NCI-H2227 (cell line): ENCODE data around the gene AGK.

ENCODE experiments used
- DNase-seq: peaks from one replicate; lab custom pipeline; 2025; ENCODE audit not compliant: unreplicated experiment; lab: John Stamatoyannopoulos, UW

AGK gene, protein sequence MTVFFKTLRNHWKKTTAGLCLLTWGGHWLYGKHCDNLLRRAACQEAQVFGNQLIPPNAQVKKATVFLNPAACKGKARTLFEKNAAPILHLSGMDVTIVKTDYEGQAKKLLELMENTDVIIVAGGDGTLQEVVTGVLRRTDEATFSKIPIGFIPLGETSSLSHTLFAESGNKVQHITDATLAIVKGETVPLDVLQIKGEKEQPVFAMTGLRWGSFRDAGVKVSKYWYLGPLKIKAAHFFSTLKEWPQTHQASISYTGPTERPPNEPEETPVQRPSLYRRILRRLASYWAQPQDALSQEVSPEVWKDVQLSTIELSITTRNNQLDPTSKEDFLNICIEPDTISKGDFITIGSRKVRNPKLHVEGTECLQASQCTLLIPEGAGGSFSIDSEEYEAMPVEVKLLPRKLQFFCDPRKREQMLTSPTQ

DNA sequence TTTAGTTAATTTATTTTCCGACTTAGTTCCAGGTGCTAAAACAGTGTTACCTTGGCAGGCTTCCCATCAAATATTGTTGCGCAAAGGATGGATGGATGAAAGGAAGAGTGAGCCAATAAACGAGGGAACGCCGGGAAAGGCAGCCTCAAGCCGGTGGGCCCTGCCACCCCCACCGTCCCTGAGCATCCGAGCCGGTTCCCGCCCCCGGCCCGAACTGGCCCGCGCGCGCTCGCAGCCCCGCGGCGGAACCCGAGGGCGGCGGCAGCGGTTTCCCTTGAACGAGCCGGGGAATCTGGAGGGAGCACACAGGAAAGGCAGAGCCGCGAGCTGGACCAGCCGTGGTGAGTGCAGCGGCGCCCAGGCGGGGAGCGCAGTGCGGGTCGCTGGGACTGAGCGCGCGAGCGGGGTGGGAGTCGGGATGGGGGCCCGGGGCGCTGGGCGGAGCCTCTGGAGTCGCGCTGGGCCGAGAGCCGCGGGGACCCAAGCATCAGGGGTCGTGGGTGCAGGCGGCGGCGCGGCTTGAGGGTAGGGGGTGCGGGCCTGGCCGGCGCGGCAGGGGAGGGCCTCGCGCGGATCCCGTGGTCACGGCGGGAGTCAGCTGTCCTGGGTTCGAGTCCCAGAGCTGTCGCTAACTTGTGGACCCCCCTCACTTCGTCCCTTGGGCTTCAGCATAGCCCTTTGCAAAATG lies at the start of gene AGK:
Gene AGK, plus strand, starts transcription at position 317 of the 688 bp plus-strand sequence. CDS start 4,057 bp downstream, outside the sequence.
- peak; percentile 94 for DNase-seq

DNA sequence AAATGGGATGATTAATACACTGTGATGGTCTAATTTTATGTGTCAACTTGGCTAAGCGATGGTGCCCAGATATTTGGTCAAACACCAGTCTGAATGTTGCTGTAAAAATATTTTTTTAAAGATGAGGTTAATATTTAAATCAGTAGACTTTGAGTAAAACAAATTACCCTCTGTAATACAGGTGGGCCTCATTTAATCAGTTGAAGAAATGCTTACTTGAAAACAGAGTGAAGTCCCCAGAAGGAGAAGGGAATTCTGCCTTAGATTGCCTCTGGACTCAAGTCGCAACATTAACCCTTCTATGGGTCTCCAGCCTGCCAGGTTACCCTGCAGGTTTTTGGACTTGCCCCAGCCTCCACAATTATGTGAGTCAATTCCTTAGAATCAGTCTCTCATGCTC lies 49.8 kb upstream of the AGK start:
- no peak for DNase-seq

DNA sequence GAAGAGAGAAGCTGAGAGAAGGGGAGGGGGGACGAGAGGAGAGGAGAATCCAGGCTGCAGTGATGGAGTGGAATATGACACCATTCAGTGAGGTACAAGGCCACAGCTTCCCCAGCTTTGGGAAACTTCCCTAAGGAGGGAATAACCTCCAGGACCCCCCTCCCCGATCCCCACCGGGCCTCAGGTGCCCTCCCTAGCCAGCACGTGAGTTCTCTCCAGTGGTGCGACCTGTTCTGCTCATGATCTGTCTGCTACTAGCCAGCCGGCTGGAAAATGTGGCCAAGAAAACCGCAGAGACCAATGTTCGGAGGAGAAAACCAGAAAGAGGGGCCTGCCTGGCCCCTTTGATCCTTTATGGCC lies 39.9 kb upstream of the AGK start:
- DNase-seq: no peak

DNA sequence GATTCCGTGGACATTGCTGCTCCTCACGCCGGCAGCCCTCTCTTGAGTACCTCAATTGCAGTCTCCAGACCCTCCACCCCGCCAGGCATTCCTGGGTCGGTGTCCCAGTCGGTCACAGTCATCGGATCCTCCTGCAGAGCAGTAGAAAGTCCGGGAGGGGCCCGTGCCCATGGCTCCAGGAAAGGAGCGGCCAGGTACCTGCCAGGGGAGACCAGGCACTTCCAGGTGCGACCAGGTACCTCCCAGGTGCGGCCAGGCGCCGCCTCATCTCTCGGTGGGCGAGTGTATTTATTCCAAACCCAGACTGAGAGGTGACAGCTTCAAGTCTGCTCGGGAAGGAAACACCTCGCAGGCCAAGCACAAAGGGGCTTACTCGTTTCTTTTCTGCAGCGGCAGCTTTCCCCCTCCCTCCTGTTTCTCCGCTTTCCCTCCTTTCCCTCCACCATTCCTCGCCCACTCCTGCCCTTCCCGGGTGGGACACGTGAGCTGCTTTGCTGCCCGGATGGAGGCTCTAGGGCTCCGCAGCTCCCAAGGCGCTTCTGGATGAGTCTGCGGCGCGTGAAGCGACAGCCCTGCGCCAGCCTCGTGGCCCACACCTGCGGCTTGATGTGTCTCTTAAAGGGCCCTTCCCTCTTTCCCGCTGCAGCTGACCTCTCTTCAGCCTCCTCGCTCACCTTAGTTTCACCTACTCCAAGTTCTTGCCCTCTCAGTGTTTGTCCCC lies 39.4 kb upstream of the AGK start:
- no peak for DNase-seq

DNA sequence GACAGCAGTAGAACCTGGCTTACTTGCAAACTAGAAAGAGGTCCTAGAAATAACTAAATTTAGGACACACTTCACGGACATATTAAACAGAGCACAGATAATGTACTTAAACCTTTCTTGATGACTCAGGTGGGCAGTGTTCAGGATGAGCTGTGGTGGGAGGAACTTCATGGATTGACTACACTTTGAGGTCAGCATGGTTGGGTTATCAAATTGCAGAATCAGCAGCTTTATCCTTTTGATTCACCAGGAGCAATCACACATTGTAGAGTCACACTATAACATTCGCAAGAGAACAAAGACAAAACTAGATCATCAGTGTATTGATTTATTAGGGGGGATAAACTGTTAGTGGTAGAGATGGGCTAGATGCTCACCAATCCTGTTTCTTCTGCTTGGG lies 38.6 kb upstream of the AGK start:
- no peak for DNase-seq

DNA sequence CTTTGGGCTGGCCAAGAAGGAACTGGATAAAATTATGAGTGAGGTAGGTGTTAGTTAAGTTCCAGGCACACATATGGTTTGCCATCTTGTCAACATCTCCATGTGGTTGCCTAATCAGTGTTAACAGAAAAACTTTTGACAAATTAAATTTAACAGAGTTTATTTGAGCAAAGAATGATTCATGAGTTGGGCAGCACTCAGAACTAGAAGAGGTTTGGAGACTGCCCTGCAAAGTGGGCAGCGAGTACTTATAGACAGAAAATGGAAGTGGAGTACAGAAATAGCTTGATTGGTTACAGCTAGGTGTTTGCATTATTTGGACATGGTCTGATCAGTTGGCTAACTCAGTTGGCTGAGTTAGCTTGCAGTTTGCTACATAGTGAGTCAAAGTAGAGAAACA lies 37.5 kb upstream of the AGK start:
- no peak for DNase-seq

DNA sequence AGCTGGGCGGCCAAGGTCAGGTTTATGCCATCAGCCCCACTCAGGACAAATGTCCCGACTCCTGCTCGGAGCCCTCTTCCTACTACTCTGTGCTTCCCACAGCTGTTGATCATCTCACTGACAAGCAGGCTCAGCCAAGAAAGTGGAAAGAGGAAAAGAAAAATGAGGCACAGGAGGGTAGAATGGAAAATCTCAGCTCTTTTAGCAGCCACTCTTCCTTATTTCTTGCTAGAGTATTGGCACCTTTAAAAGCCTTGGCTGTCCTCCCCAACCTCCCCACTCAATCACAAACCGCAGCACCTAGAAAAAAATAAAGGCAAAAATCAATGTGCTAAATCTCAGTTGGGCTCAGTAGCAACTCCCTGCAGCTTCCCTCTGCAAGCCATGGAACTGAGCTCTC lies 35.3 kb upstream of the AGK start:
- DNase-seq: no peak

DNA sequence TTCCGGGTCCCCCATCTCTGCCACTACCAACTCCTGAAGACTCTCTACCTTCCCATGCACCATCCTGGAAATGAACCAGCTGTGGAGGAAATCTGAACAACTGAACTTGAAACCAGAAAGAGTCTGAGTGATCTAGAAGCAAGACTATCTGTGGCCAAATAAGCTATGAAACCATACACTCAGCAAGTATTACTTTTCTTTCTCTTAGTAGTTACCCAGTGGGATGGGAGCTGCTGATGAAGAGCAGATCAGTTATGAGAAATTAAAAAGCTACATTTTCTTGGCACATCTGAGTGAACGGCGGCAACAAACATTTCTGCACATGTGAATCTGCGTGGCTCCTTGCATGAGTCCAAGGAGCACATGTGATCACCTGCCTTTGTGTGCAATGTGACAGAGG lies 31.6 kb upstream of the AGK start:
- DNase-seq: no peak

DNA sequence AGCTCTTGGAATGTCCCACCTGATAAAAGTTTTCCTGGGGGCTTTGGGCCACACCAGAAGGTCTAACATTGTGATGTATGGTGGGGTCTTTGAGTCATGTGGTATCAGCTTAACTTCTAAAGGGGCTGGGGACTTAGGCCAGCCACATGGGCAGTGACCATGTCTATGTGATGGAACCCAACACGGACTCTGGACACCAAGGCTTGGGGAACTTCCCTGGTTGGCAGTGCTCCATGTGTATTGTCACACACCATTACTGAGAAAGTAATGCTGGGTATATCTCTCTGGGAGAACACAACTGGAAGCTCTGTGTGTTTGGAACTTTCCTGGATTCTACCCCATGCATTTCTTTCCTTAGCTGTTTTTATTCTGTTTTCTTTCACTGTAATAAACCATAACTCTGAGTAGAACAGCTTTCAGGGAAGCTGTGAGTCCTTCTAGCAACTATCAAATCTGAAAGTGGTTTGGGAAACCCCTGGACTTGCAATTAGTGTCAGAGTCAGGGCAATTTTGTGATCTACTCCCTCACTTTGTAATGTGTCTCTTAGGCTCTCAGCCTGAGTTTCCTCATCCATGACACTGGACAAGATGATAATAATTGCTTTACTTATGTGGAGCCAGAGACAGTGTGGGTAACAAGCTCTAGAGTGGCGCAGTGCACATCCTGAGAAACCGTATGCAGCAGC lies 28.4 kb upstream of the AGK start:
- no peak for DNase-seq

DNA sequence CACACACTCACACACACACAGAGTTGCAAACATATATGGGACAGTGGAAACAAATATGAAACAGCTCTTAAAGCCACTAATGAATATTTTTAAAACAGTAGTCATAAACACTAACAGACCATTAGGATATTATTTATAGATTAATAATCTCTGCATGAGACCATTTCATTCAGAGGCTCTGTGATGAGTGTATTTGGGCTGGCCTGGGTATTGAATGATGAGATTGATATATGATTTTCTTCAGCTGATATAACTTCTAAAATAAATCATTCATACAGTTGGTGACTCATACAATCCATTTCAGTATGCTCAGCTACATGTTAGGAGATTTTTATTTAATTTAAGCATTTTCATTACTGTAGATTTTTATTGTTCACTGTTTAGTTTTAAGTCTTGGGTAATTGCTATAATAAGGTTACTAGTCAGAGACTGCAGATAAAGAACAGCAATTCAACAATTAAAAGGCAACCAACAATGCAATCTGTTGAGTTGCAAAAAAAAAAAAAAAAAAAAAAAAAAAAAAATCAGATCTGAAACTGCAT lies 25.2 kb upstream of the AGK start:
- no peak for DNase-seq

DNA sequence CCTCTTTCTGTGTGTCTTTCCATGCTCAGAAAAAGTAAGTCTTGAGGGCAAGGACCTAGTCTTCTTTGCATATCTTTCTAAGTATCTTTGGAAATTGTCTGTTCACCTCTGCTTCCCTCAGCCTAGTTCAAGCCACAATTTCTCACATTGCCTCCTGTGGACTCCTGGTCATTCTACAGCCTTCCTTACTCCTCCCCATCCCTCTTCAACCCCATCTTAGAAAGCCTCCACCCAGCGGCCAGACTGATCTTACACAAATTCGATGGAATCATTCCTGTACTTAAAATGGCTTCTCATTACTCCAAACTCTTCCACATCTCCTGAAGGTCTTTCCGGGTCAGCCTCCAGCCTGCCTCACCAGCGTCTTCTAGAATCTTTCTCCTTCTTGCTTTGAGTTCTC lies 24.1 kb upstream of the AGK start:
- DNase-seq: no peak

DNA sequence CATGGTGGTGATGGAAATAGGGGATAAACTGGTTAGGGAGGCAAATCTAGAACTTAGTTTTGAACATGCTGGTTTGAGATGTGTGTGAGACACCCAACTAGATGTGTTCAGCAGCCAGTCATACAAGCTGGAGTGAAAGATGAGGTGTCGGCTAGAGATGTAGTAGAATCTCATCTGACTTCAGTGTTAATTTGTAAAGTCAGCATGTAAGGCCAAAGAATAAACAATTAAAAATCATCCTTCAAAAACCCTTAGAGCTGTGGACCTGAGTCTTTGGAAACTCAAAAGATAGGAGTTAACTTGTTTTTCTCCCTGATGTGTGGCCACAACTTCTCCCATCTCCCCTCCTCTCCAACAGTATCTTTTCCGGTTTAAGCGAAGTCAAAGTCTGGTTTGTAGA lies 22.8 kb upstream of the AGK start:
- DNase-seq: no peak

DNA sequence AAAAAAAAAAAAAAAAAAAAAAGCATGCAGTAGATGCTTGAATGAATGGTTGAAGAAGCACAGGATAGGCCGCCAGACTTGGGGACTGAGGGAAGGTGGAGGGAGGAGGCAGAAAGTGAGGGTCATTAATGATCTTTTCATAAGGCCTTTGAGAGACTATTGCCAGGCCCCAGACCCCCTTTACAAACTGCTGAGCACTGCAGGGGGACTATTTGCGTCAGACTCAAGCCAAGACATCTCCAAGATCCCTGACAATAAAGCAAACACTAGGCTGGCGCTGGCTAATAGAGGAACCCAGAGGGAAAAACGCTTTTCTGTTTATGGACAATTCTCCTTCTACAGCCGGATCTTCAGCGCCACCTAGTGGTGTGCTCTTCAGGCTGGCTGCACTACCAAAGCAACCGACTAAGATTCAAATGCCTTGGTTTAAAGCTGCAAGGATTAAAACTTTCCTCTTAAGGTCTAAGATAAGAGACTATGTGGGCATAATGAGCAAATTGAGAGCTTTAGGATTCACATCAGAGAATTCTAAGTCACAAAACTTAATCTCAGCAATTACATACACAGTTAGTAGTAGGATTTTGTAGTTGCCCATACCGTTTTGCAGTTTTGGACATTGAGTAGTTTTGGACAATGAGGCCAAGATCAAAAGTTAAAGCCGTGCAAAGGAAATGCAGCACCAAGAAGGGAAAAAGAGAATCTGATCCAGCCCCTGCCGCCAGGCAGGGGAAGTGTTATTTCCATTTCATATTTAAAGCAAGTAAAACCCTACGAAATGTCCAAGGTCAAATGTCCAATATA lies 17.9 kb upstream of the AGK start:
- peak; percentile 93 for DNase-seq

DNA sequence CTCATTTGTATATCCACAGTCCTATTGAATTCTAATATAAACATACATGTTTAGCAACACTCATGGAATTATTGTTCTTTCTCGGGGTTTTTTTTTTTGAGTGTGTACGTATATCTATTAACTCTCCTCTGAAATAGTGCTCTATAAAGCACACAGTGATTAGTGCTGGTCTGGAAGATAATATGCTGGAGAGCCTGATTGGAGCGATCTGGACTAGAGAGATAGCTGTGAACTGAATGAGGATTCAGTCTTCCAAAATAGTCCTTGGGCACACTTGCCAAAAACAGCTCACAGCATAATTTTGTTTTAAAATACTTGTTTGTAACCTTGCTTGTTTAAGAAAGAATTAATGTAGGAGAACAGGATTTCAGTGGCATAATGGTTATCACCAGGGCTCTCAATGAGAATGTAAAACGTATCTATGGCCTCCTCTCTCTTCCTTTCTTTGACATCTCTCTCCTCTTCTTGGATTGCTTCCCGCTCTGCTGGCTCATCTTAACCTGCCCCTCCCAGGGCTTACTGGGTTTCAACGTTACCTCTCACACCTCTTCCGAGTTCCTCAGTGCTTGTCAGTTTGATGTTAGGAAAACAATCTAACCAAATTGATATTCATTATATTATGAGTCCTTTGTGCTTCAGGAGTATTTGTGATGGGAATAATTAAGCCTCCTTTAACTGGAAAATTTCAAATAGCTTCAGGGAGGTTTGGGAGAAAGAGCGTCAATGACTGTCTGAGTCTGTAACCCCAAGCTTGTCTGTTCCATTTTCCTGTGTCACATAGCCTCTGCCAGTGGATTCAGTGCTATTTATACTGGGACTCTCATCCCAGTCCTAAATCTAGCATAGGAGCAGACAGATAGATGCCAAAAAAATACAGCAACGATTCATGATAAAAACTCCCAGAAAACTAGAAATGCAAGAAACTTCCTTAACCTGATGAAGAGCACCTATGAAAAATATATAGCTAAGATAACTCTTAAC lies 16.2 kb upstream of the AGK start:
- DNase-seq: no peak

DNA sequence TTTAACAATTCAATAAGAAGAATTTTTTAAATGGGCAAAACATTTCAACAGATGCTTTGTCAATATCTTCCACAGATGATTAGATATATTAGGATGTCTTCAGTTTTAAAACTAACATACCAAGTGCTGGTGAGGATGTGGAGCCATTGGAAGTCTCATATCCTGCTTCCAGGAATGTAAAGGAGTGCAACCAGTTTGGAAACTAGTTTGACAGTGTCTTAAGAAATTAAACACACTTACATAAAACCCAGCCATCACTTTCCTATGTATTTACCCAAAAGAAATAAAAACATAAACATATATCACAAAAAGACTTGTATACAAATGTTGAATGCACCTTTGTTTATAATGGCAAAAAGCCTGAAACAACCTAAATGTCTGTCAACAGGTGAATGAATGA lies 13.3 kb upstream of the AGK start:
- no peak for DNase-seq

DNA sequence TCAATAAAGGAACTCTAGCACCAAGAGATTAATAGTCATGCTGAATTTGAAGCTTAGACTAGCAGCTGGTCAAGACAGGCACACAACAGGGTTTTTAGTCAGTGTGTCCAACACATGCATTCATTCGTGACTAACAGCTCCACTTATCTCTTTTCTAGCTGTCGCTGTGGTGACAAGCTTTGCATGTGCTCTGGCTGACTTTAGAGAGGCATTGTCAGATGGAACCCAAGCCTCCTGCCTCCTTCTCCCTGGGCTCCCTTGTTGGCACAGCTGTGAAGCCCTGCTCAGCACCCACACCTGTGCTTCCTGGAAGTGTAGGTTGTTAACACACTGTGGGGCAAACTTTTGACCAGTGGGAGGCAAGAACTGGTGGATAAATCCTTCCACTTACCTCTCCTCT lies 9.8 kb upstream of the AGK start:
- no peak for DNase-seq

DNA sequence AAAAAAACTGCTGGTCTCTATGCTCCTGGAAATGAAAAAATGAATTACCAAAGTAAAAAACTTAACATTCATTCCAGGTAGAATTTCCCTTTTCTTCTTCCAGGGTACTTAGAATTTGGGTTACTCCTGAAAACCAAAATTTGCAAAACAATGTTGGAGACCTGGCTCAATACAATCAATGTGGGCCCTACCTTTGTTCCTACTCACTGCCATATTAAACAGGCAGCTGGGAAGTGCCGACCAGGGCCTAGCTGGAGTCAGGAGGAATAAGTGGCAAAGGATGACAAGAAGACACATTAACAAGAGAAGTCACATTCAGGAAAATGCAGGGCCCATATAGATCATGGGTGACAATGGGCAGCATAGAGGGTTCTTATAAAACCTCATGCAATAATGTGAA lies 6.4 kb upstream of the AGK start:
- no peak for DNase-seq

DNA sequence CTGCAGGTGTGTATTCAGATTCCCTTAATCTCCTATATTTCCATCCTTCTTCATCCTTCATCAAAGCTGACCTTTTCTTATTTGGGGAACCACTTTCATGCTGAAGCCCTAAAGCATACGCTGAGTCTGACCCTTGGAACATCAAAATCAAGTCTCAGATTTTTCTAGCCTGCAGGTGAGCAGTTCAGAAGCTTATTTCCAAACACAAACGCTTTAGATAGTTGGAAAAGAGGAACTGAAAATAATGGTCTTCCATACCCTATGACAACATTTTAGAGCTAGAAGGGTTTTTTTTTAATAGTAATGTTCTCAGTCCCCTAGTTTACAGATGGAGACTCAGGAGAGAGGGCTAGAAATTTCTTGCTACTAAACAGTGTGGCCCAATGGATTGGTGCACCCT lies 1.6 kb upstream of the AGK start:
- DNase-seq: no peak

DNA sequence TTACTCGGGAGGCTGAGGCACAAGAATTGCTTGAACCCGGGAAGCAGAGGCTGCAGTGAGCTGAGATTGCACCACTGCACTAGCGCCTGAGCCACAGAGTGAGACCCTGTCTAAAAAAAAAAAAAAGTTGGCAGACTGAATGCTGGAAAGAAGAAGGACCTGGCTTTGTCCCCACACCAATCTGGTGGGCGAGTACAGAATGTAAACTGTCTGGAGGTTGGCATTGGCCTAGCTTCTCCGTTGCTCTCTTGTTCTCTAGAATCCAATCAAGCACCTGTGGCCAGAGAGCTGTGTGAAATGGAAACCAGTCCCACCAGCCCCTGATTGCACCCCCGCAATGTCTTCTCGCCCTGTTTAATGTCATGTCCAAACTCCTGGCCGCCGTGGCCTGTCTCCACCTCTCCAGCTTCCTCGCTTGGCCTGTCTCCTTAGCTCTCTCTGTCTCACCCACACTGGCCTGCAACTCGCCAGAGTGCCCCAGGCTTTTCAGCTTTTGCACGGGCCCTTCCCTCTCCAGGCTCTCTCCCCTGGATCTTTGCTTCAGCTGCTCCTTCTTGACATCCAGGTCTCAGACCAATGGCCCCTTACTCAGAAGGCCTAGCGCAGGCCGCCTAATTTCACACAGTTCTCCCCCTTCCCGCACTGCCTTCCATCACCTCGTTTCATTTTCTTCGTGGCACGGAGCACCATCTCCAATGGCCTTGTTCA lies 670 bp upstream of the AGK start:
- peak; percentile 40 for DNase-seq
